NCI-H128 (cell line): ENCODE data around the gene GAMT.
"Not testable (repeated sequence)": the region's sequence is repeated elsewhere in the genome, so short reads cannot be mapped to it uniquely, and the experiment has no call there.

Source experiments
- DNase-seq: peaks from one replicate; lab custom pipeline; 2025; ENCODE audit not compliant: unreplicated experiment; lab: John Stamatoyannopoulos, UW

GAMT gene

GRCh38 chr19:1401138-1401888 is at the start of gene GAMT:
GAMT (minus strand) TSS chr19:1401542; CDS start chr19:1401476, 66 bp downstream.
- DNase-seq = no peak

- peak; percentile 60 for DNase-seq
These were observed 48.4 kb upstream of the GAMT start, which contains the start of gene APC2 for GRCh38 chr19:1449467-1450442. APC2 (plus strand) TSS chr19:1450121; CDS start chr19:1453002, 2,881 bp downstream.

GRCh38 chr19:1447944-1448343 is 46.6 kb upstream of the GAMT start:
- DNase-seq = no peak

GRCh38 chr19:1447504-1447903 is 46.2 kb upstream of the GAMT start:
- DNase-seq = no peak

- DNase-seq = no peak
These were observed 45.6 kb upstream of the GAMT start for GRCh38 chr19:1446713-1447481.

GRCh38 chr19:1445932-1446712 is 44.8 kb upstream of the GAMT start:
- DNase-seq = peak; percentile 57

- DNase-seq = peak; percentile 21
These were observed 44.0 kb upstream of the GAMT start for GRCh38 chr19:1445185-1445931.

- DNase-seq = no peak
These were observed 40.5 kb upstream of the GAMT start for GRCh38 chr19:1441677-1442438.

- no peak for DNase-seq
These were observed 39.7 kb upstream of the GAMT start for GRCh38 chr19:1441022-1441426.

- no peak for DNase-seq
These were observed 39.1 kb upstream of the GAMT start for GRCh38 chr19:1440418-1440801.

- not testable (repeated sequence) for DNase-seq
These were observed 38.4 kb upstream of the GAMT start for GRCh38 chr19:1439525-1440417.

GRCh38 chr19:1438933-1439354 is 37.6 kb upstream of the GAMT start:
- no peak for DNase-seq

- peak; percentile 92 for DNase-seq
These were observed 36.9 kb upstream of the GAMT start, which contains the start of gene RPS15 for GRCh38 chr19:1438035-1438932. RPS15 (plus strand) TSS chr19:1438396; CDS start chr19:1438426, 30 bp downstream.

- DNase-seq = no peak
These were observed 36.3 kb upstream of the GAMT start for GRCh38 chr19:1437609-1438008.

- no peak for DNase-seq
These were observed 34.1 kb upstream of the GAMT start for GRCh38 chr19:1435378-1435989.

GRCh38 chr19:1434577-1435060 is 33.3 kb upstream of the GAMT start:
- no peak for DNase-seq
